ENCODE measurements around the gene COG5. TPM values are rescaled to one million over a fixed set of nuclear protein-coding genes. Genes with fewer than 3 reads are reported as not detected.

COG5 gene
- 10 to 100 TPM; 20.8 to 49.7 (median 25.7) TPM for total RNA-seq

- peak; percentile 96 to 97 for ATAC-seq
- Histone ChIP-seq H3K36me3 (no peaks in the 10 kb centered on the region), H3K27me3 (no peaks in the 10 kb centered on the region), H3K4me1 (peaks cover 37 to 41% of the 10 kb centered on the region in 2 donors), H3K27ac (peak within 1 kb of the TSS; percentile 92 to 99 (median 98)), H3K4me3 (peak within 1 kb of the TSS; percentile 78 to 99 (median 95)), H3K9me3 (no peaks in the 10 kb centered on the region)
- in situ Hi-C loops (cut with MboI; ENCODE audit: low sequenced_read_pairs in 4 of 4) (loop anchor here in 1 of 4 donors (25.0 kb wide), 1 partner anchor 377 kb away; no protein-coding TSS in a partner anchor), intact Hi-C loops (cut with DNase I; ENCODE audit: low total_unique reads) (loop anchor here (1.0 to 10.0 kb wide), 6 partner anchors 16 to 397 kb away; partner anchors contain the start of genes BCAP29, CBLL1 and HBP1)
- TF ChIP-seq CTCF (IDR thresholded peaks at IDR 0.05 in 4 of 5, conservative IDR thresholded peaks at IDR 0.05 in 1 of 5) = no peak
- TF ChIP-seq POLR2A (IDR thresholded peaks at IDR 0.05) = peak; percentile 54 to 56
- DNase-seq = peak; percentile 69 to 78
These were observed at the start of gene COG5, which contains the start of gene DUS4L for GRCh38 chr7:107563775-107564552. Gene COG5, minus strand, starts transcription at chr7:107563920. Its CDS starts 24 bp downstream, at chr7:107563896. Gene DUS4L, plus strand, starts transcription at chr7:107563971. Its CDS starts 3,100 bp downstream, at chr7:107567071.

GRCh38 chr7:107613439-107613838 is 49.7 kb upstream of the COG5 start:
- H3K27ac ChIP-seq = no peak overlapping the region

GRCh38 chr7:107610323-107610722 is 46.6 kb upstream of the COG5 start:
- in situ Hi-C loops (cut with MboI; ENCODE audit: low sequenced_read_pairs in 4 of 4) = no loop called here
- peak overlapping the region; percentile 59 to 64 (median 60) for H3K27ac ChIP-seq
- ATAC-seq (no peak), DNase-seq (no peak)
- H3K4me3 ChIP-seq = peak overlapping the region in 1 of 4 donors; percentile 8
- no peaks in the 10 kb centered on the region for H3K9me3 ChIP-seq
- no peaks in the 10 kb centered on the region for H3K27me3 ChIP-seq
- H3K4me1 ChIP-seq = peaks cover 15 to 27% of the 10 kb centered on the region in 2 donors
- peaks cover 0 to 22% of the 10 kb centered on the region in 2 donors for H3K36me3 ChIP-seq
- intact Hi-C loops (cut with DNase I; ENCODE audit: low total_unique reads) = loop anchor here (5.0 kb wide), 1 partner anchor 48 kb away; the partner anchor contains the start of genes COG5 and DUS4L
- TF ChIP-seq POLR2A (IDR thresholded peaks at IDR 0.05) = no peak
- no peak for TF ChIP-seq CTCF (IDR thresholded peaks at IDR 0.05 in 4 of 5, conservative IDR thresholded peaks at IDR 0.05 in 1 of 5)

More at GRCh38 chr7:107613439-107613838, 49.7 kb upstream of the COG5 start:
- no peak for DNase-seq
- H3K4me3 ChIP-seq = no peak overlapping the region
- TF ChIP-seq POLR2A (IDR thresholded peaks at IDR 0.05) = no peak
- no peak for TF ChIP-seq CTCF (IDR thresholded peaks at IDR 0.05 in 4 of 5, conservative IDR thresholded peaks at IDR 0.05 in 1 of 5)
- peaks cover 15 to 27% of the 10 kb centered on the region in 2 donors for H3K4me1 ChIP-seq
- intact Hi-C loops (cut with DNase I; ENCODE audit: low total_unique reads) (loop anchor here (5.0 kb wide), 1 partner anchor 51 kb away; the partner anchor contains the start of genes COG5 and DUS4L), in situ Hi-C loops (cut with MboI; ENCODE audit: low sequenced_read_pairs in 4 of 4) (no loop called here)
- H3K9me3 ChIP-seq = no peaks in the 10 kb centered on the region
- H3K27me3 ChIP-seq = no peaks in the 10 kb centered on the region
- peaks cover 0 to 37% of the 10 kb centered on the region in 2 donors for H3K36me3 ChIP-seq
- no peak for ATAC-seq

GRCh38 chr7:107609811-107610261 is 46.1 kb upstream of the COG5 start:
- in situ Hi-C loops (cut with MboI; ENCODE audit: low sequenced_read_pairs in 4 of 4) = no loop called here
- no peaks in the 10 kb centered on the region for H3K27me3 ChIP-seq
- no peak for DNase-seq
- intact Hi-C loops (cut with DNase I; ENCODE audit: low total_unique reads) = loop anchor here (5.0 kb wide), 1 partner anchor 48 kb away; the partner anchor contains the start of genes COG5 and DUS4L
- ATAC-seq = peak; percentile 82 to 92
- H3K27ac ChIP-seq = peak overlapping the region; percentile 59 to 64 (median 60)
- no peaks in the 10 kb centered on the region for H3K9me3 ChIP-seq
- peak overlapping the region in 3 of 4 donors; percentile 3 to 9 (median 8) for H3K4me3 ChIP-seq
- peaks cover 15 to 27% of the 10 kb centered on the region in 2 donors for H3K4me1 ChIP-seq
- TF ChIP-seq CTCF (IDR thresholded peaks at IDR 0.05 in 4 of 5, conservative IDR thresholded peaks at IDR 0.05 in 1 of 5) = no peak
- TF ChIP-seq POLR2A (IDR thresholded peaks at IDR 0.05) = no peak
- peaks cover 0 to 21% of the 10 kb centered on the region in 2 donors for H3K36me3 ChIP-seq
